GM23338 (cell line): ENCODE results near the gene LURAP1L. TPM values are rescaled to one million over a fixed set of nuclear protein-coding genes. Genes with fewer than 3 reads are reported as not detected.

Source experiments
- ATAC-seq: fragments of 200-7000 bp; cut with Tn5 transposase; 3 replicates; pipeline ENCODE4 v1.9.1; 2020
- DNase-seq: peaks from one replicate; pipeline ENCODE4 v3.0.0-alpha.2; 2015; ENCODE audit warnings: low spot score
- H2AFZ ChIP-seq: fragments of 200-600 bp; sonication (generic); 2 replicates; pipeline ENCODE4 v1.8.0; 2016; ENCODE audit warnings: antibody characterized with exemption, mild to moderate bottlenecking, moderate library complexity
- H3F3A ChIP-seq: fragments of 200-600 bp; sonication (generic); replicated peaks from 2 replicates; pipeline ENCODE4 v1.8.0; 2017; ENCODE audit warnings: antibody characterized with exemption, mixed run types, low read depth
- H3K27ac ChIP-seq: fragments of 200-600 bp; sonication (generic); 2 replicates; pipeline ENCODE4 v1.6.1; 2016; ENCODE audit warnings: low read depth
- H3K27me3 ChIP-seq: fragments of 200-600 bp; sonication (generic); 2 replicates; pipeline ENCODE4 v1.8.0; 2016; ENCODE audit warnings: mild to moderate bottlenecking, mixed run types, moderate library complexity; ENCODE audit not compliant: insufficient read depth
- H3K36me3 ChIP-seq: fragments of 200-600 bp; sonication (generic); 2 replicates; pipeline ENCODE4 v1.8.0; 2016; ENCODE audit warnings: mild to moderate bottlenecking; ENCODE audit not compliant: insufficient read depth
- H3K4me1 ChIP-seq: fragments of 200-600 bp; sonication (generic); 2 replicates; pipeline ENCODE4 v1.8.0; 2016; ENCODE audit warnings: mild to moderate bottlenecking, moderate library complexity; ENCODE audit not compliant: insufficient read depth
- H3K4me2 ChIP-seq: fragments of 200-600 bp; sonication (generic); 2 replicates; pipeline ENCODE4 v1.7.1; 2017; ENCODE audit warnings: mixed run types
- H3K4me3 ChIP-seq: fragments of 200-600 bp; sonication (generic); 2 replicates; pipeline ENCODE4 v1.6.1; 2016; ENCODE audit warnings: mixed run types
- H3K79me2 ChIP-seq: fragments of 200-600 bp; sonication (generic); replicated peaks from 2 replicates; pipeline ENCODE4 v1.8.0; 2017; ENCODE audit warnings: mild to moderate bottlenecking; ENCODE audit not compliant: insufficient read depth
- H3K9me2 ChIP-seq: fragments of 200-600 bp; sonication (generic); 2 replicates; pipeline ENCODE4 v1.8.0; 2017; ENCODE audit not compliant: insufficient read depth
- H4K20me1 ChIP-seq: fragments of 200-600 bp; sonication (generic); replicated peaks from 2 replicates; pipeline ENCODE4 v1.8.0; 2017; ENCODE audit warnings: mild to moderate bottlenecking; ENCODE audit not compliant: insufficient read depth
- H3K27ac Mint-ChIP-seq: 2 replicates; pipeline ENCODE4 v1.8.0; 2020; ENCODE audit warnings: inconsistent platforms, mild to moderate bottlenecking, moderate library complexity, mixed read lengths
- H3K27me3 Mint-ChIP-seq: 3 replicates; pipeline ENCODE4 v1.8.0; 2022; ENCODE audit warnings: low read depth, mild to moderate bottlenecking, moderate library complexity, mixed read lengths, inconsistent platforms; ENCODE audit not compliant: insufficient read depth, poor library complexity
- H3K36me3 Mint-ChIP-seq: 3 replicates; pipeline ENCODE4 v1.8.0; 2021; ENCODE audit warnings: low read depth, mild to moderate bottlenecking, inconsistent platforms, moderate library complexity, mixed read lengths
- H3K4me1 Mint-ChIP-seq: 3 replicates; pipeline ENCODE4 v1.8.0; 2020; ENCODE audit warnings: mild to moderate bottlenecking, inconsistent platforms, mixed read lengths
- H3K4me3 Mint-ChIP-seq: 3 replicates; pipeline ENCODE4 v1.8.0; 2021; ENCODE audit warnings: moderate library complexity, mild to moderate bottlenecking, inconsistent platforms, mixed read lengths
- H3K9me3 Mint-ChIP-seq: 3 replicates; pipeline ENCODE4 v1.8.0; 2020; ENCODE audit warnings: moderate library complexity, mild to moderate bottlenecking, inconsistent platforms, mixed read lengths
- CREB1 ChIP-seq: fragments of 250-450 bp; sonication (Bioruptor Pico); IDR thresholded peaks from 2 replicates; pipeline ENCODE4 v1.5.0; 2020; ENCODE audit warnings: low read depth, mild to moderate bottlenecking, moderate library complexity
- CTCF ChIP-seq, 2 experiments: fragments of 200-600 bp in 1 of 2; sonication (generic) in 1 of 2; conservative IDR thresholded peaks; 2 replicates each; pipeline versions ENCODE4 v1.5.1 to v1.6.1; 2016 to 2017; ENCODE audit warnings: antibody characterized with exemption in 2 of 2, low read depth in 2 of 2, mild to moderate bottlenecking in 2 of 2, moderate library complexity in 1 of 2
- ETS1 ChIP-seq: IDR thresholded peaks from 2 replicates; pipeline ENCODE4 v1.6.1; 2016; ENCODE audit warnings: antibody characterized with exemption
- EZH2 ChIP-seq: fragments of 200-600 bp; sonication (generic); IDR thresholded peaks from one replicate; pipeline ENCODE4 v1.8.0; 2017; ENCODE audit warnings: antibody characterized with exemption, mild to moderate bottlenecking, low read depth; ENCODE audit not compliant: unreplicated experiment
- EZH2phosphoT487 ChIP-seq: fragments of 200-600 bp; sonication (generic); IDR thresholded peaks from one replicate; pipeline ENCODE4 v1.8.1; 2018; ENCODE audit warnings: antibody characterized with exemption; ENCODE audit not compliant: unreplicated experiment
- JUNB ChIP-seq: IDR thresholded peaks from one replicate; pipeline ENCODE4 v1.6.1; 2016; ENCODE audit warnings: antibody characterized with exemption; ENCODE audit not compliant: unreplicated experiment
- NANOG ChIP-seq: IDR thresholded peaks from 2 replicates; pipeline ENCODE4 v1.6.1; 2016; ENCODE audit warnings: antibody characterized with exemption, borderline replicate concordance
- POLR2AphosphoS5 ChIP-seq: IDR thresholded peaks from 2 replicates; pipeline ENCODE4 v1.6.1; 2016; ENCODE audit warnings: antibody characterized with exemption, low read depth
- STAT1 ChIP-seq: IDR thresholded peaks from one replicate; pipeline ENCODE4 v1.6.1; 2016; ENCODE audit warnings: antibody characterized with exemption; ENCODE audit not compliant: unreplicated experiment
- ZNF331 ChIP-seq: fragments of 250-450 bp; sonication (Bioruptor Pico); IDR thresholded peaks from 2 replicates; pipeline ENCODE4 v1.5.0; 2020; ENCODE audit warnings: low read depth, mild to moderate bottlenecking, moderate library complexity
- polyA plus RNA-seq: library from polyadenylated mRNA; unstranded; fragments of >200 nt; fragmentation: Nextera tagmentation; extraction: Ambion mirVana; gene quantifications from 2 replicates; pipeline ENCODE4 v1.2.1, GENCODE V29; 2016
- total RNA-seq: library from RNA; depleted of rRNA; stranded (reverse); fragments of >200 nt; shearing (Covaris generic); gene quantifications from 2 replicates; pipeline ENCODE4 v1.2.3, GENCODE V29; 2014
- TF ChIP-seq, protein P1 (sequence below): fragments of 250-450 bp; sonication (Bioruptor Pico); IDR thresholded peaks from 2 replicates; pipeline ENCODE4 v1.5.0; 2020; ENCODE audit warnings: mild to moderate bottlenecking, moderate library complexity

The LURAP1L gene
- total and polyA plus RNA-seq, 2 experiments from 2014 or later, result 1.2 to 1.6 TPM

GRCh38 chr9:12735665-12736064, 39.2 kb upstream of the LURAP1L start:
- no peaks in the 10 kb centered on the region for H3K4me1 ChIP-seq
- no peaks in the 10 kb centered on the region; the same call in 1 of the 2 replicates for H3K9me2 ChIP-seq
- H3K27ac Mint-ChIP-seq, result no peak overlapping the region
- no peaks in the 10 kb centered on the region for H3K27me3 ChIP-seq
- no peak for ATAC-seq
- no peaks in the 10 kb centered on the region for H3K36me3 ChIP-seq
- no peak overlapping the region for H2AFZ ChIP-seq
- H3K4me3 ChIP-seq, result no peak overlapping the region
- no peak overlapping the region for H3K27ac ChIP-seq
- no peaks in the 10 kb centered on the region for H3K27me3 Mint-ChIP-seq
- H4K20me1 ChIP-seq, result no peaks in the 10 kb centered on the region
- H3K4me3 Mint-ChIP-seq, result no peak overlapping the region
- peaks cover 3% of the 10 kb centered on the region; the same call in 1 of the 3 replicates for H3K36me3 Mint-ChIP-seq
- DNase-seq, result no peak
- H3F3A ChIP-seq, result no peaks in the 10 kb centered on the region
- no peaks in the 10 kb centered on the region; the same call in 2 of the 3 replicates for H3K4me1 Mint-ChIP-seq
- no peaks in the 10 kb centered on the region for H3K79me2 ChIP-seq
- peaks cover 9% of the 10 kb centered on the region; the same call in 2 of the 3 replicates for H3K9me3 Mint-ChIP-seq
- H3K4me2 ChIP-seq, result no peak overlapping the region
- TF ChIP-seq EZH2 (no peak), EZH2phosphoT487 (no peak), NANOG (no peak), STAT1 (no peak), ETS1 (no peak), JUNB (no peak)

- no peak overlapping the region for H2AFZ ChIP-seq
- H3K4me1 Mint-ChIP-seq, result no peaks in the 10 kb centered on the region
- H3K36me3 ChIP-seq, result no peaks in the 10 kb centered on the region
- H3K36me3 Mint-ChIP-seq, result peaks cover 3% of the 10 kb centered on the region; the same call in 1 of the 3 replicates
- no peak overlapping the region for H3K27ac ChIP-seq
- ATAC-seq, result no peak
- H4K20me1 ChIP-seq, result no peaks in the 10 kb centered on the region
- H3K4me1 ChIP-seq, result no peaks in the 10 kb centered on the region
- peaks cover 9% of the 10 kb centered on the region; the same call in 2 of the 3 replicates for H3K9me3 Mint-ChIP-seq
- no peaks in the 10 kb centered on the region for H3K27me3 ChIP-seq
- H3F3A ChIP-seq, result no peaks in the 10 kb centered on the region
- H3K4me3 ChIP-seq, result no peak overlapping the region
- H3K4me2 ChIP-seq, result no peak overlapping the region
- H3K4me3 Mint-ChIP-seq, result no peak overlapping the region
- no peaks in the 10 kb centered on the region for H3K79me2 ChIP-seq
- no peak overlapping the region; the same call in 1 of the 2 replicates for H3K27ac Mint-ChIP-seq
- no peak for DNase-seq
- no peaks in the 10 kb centered on the region; the same call in 1 of the 2 replicates for H3K9me2 ChIP-seq
- H3K27me3 Mint-ChIP-seq, result no peaks in the 10 kb centered on the region
- no peak for TF ChIP-seq POLR2AphosphoS5
- TF ChIP-seq, protein P1, sequence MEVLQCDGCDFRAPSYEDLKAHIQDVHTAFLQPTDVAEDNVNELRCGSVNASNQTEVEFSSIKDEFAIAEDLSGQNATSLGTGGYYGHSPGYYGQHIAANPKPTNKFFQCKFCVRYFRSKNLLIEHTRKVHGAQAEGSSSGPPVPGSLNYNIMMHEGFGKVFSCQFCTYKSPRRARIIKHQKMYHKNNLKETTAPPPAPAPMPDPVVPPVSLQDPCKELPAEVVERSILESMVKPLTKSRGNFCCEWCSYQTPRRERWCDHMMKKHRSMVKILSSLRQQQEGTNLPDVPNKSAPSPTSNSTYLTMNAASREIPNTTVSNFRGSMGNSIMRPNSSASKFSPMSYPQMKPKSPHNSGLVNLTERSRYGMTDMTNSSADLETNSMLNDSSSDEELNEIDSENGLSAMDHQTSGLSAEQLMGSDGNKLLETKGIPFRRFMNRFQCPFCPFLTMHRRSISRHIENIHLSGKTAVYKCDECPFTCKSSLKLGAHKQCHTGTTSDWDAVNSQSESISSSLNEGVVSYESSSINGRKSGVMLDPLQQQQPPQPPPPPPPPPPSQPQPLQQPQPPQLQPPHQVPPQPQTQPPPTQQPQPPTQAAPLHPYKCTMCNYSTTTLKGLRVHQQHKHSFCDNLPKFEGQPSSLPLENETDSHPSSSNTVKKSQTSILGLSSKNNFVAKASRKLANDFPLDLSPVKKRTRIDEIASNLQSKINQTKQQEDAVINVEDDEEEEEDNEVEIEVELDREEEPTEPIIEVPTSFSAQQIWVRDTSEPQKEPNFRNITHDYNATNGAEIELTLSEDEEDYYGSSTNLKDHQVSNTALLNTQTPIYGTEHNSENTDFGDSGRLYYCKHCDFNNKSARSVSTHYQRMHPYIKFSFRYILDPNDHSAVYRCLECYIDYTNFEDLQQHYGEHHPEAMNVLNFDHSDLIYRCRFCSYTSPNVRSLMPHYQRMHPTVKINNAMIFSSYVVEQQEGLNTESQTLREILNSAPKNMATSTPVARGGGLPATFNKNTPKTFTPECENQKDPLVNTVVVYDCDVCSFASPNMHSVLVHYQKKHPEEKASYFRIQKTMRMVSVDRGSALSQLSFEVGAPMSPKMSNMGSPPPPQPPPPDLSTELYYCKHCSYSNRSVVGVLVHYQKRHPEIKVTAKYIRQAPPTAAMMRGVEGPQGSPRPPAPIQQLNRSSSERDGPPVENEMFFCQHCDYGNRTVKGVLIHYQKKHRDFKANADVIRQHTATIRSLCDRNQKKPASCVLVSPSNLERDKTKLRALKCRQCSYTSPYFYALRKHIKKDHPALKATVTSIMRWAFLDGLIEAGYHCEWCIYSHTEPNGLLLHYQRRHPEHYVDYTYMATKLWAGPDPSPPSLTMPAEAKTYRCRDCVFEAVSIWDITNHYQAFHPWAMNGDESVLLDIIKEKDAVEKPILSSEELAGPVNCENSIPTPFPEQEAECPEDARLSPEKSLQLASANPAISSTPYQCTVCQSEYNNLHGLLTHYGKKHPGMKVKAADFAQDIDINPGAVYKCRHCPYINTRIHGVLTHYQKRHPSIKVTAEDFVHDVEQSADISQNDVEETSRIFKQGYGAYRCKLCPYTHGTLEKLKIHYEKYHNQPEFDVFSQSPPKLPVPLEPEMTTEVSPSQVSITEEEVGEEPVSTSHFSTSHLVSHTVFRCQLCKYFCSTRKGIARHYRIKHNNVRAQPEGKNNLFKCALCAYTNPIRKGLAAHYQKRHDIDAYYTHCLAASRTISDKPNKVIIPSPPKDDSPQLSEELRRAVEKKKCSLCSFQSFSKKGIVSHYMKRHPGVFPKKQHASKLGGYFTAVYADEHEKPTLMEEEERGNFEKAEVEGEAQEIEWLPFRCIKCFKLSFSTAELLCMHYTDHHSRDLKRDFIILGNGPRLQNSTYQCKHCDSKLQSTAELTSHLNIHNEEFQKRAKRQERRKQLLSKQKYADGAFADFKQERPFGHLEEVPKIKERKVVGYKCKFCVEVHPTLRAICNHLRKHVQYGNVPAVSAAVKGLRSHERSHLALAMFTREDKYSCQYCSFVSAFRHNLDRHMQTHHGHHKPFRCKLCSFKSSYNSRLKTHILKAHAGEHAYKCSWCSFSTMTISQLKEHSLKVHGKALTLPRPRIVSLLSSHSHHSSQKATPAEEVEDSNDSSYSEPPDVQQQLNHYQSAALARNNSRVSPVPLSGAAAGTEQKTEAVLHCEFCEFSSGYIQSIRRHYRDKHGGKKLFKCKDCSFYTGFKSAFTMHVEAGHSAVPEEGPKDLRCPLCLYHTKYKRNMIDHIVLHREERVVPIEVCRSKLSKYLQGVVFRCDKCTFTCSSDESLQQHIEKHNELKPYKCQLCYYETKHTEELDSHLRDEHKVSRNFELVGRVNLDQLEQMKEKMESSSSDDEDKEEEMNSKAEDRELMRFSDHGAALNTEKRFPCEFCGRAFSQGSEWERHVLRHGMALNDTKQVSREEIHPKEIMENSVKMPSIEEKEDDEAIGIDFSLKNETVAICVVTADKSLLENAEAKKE (CRISPR knock-in tag), result no peak
- no peak for TF ChIP-seq NANOG
- no peak for TF ChIP-seq ETS1
- TF ChIP-seq CREB1 (CRISPR knock-in tag), result no peak
- TF ChIP-seq ZNF331 (CRISPR knock-in tag), result no peak
- TF ChIP-seq STAT1, result no peak
- no peak for TF ChIP-seq CTCF (conservative IDR thresholded peaks at IDR 0.05; ENCODE audit: low read depth in 2 of 2)
- no peak for TF ChIP-seq EZH2
Observed at GRCh38 chr9:12737871-12738270, 36.9 kb upstream of the LURAP1L start.
